GM20000 (cell line): ENCODE measurements around the gene FNDC3A.
A peak's percentile ranks its signal among the peaks of the same experiment; 100 is the strongest.

Experiments
- DNase-seq: peaks from one replicate; pipeline ENCODE4 v3.0.0; 2012; ENCODE audit warnings: low spot score
- CTCF ChIP-seq: IDR thresholded peaks from 2 replicates; pipeline ENCODE4 v1.5.1; 2012; ENCODE audit warnings: mild to moderate bottlenecking, control low read depth; ENCODE audit errors: extremely low read depth, missing control alignments

Gene FNDC3A

GRCh38 chr13:48961379-48961778 lies 14.3 kb upstream of the FNDC3A start:
- TF ChIP-seq CTCF = no peak

GRCh38 chr13:48962281-48962680 lies 13.4 kb upstream of the FNDC3A start:
- no peak for TF ChIP-seq CTCF
- DNase-seq = no peak

More at GRCh38 chr13:48961379-48961778, 14.3 kb upstream of the FNDC3A start:
- DNase-seq = no peak

- DNase-seq = no peak
- TF ChIP-seq CTCF = no peak
These were observed 10.0 kb upstream of the FNDC3A start for GRCh38 chr13:48965736-48966135.

GRCh38 chr13:48969685-48970084 lies 6.0 kb upstream of the FNDC3A start:
- no peak for DNase-seq
- TF ChIP-seq CTCF = no peak

GRCh38 chr13:48973845-48974431 lies 1.8 kb upstream of the FNDC3A start:
- no peak for DNase-seq
- no peak for TF ChIP-seq CTCF

GRCh38 chr13:48975101-48975855 lies 434 bp upstream of the FNDC3A start:
- TF ChIP-seq CTCF = no peak
- peak; percentile 13 for DNase-seq

- TF ChIP-seq CTCF = no peak
- DNase-seq = no peak
These were observed 1.0 kb downstream of the FNDC3A start for GRCh38 chr13:48976576-48977285.
